ENCODE measurements around the gene CRYBA4.

Gene CRYBA4

DNA sequence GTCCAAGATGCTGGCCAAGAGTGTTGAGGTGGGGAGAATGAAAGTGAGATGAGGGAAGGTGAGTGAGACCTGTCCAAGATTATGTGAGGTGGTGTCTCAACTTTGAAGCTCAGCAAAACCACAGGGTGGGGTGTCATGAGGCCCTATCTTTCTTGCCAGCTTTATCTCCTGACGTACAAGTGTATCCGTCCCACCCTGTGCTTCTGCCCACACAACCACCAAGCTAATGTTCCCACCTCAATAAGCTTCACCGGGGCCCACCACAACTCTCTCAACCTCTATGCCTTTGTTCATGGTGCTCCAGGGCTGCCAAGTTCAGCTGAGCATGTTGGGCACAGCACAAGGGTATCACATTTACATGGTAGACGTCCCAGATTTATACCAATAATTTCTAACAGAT is 24.7 kb upstream of the CRYBA4 start:
- TF ChIP-seq, protein P1, sequence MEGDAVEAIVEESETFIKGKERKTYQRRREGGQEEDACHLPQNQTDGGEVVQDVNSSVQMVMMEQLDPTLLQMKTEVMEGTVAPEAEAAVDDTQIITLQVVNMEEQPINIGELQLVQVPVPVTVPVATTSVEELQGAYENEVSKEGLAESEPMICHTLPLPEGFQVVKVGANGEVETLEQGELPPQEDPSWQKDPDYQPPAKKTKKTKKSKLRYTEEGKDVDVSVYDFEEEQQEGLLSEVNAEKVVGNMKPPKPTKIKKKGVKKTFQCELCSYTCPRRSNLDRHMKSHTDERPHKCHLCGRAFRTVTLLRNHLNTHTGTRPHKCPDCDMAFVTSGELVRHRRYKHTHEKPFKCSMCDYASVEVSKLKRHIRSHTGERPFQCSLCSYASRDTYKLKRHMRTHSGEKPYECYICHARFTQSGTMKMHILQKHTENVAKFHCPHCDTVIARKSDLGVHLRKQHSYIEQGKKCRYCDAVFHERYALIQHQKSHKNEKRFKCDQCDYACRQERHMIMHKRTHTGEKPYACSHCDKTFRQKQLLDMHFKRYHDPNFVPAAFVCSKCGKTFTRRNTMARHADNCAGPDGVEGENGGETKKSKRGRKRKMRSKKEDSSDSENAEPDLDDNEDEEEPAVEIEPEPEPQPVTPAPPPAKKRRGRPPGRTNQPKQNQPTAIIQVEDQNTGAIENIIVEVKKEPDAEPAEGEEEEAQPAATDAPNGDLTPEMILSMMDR (IDR thresholded peaks at IDR 0.05; ENCODE audit: insufficient read depth, missing control alignments) = no peak
- no peak for FAIRE-seq
- no peak for DNase-seq (ENCODE audit: insufficient read length, low spot score)

DNA sequence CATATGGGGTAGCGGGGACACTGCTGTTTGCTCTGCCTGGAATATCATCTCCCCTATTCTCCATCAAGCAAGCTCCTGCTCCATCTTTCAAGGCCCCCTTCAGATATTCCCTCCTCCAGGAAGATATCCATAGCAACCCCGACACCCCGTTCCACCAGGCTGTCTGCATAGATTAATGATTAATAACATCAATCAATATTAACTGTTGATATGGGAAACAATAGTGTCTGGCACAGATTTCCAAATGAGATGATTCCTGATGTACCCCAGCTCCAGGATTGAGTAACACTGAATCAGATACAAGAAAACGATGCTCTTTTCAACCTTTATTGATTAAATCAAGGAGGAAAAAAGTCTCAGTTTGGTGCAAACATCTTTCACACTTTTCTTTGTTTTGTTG is 24.3 kb upstream of the CRYBA4 start:
- DNase-seq (ENCODE audit: insufficient read length, low spot score) = no peak
- TF ChIP-seq, protein P1 (IDR thresholded peaks at IDR 0.05; ENCODE audit: insufficient read depth, missing control alignments) = no peak
- FAIRE-seq = no peak

- TF ChIP-seq, protein P1 (IDR thresholded peaks at IDR 0.05; ENCODE audit: insufficient read depth, missing control alignments) = no peak
- DNase-seq (ENCODE audit: insufficient read length, low spot score) (no peak), FAIRE-seq (no peak)
Observed at GRCh38 chr22:26599505-26599904, 22.3 kb upstream of the CRYBA4 start.

DNA sequence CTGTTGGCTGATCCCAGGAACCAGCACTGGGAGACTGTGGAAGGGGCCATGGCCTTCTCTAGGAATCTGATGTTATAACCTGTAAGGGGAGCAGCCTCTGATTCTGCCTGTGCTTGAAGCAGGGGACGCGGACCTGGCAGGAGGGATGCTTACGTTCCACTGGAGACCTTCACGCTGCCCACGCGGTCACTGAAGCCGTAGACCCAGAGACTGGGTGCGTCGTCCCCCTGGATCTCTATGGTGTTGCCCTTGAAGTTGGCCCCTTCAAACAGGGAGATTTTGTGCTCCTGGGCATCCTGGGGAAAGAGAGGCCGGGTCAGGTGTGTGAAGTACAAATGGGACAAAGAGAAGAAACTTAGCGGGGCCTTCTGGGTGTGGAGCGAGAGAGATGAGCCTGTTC is 20.0 kb upstream of the CRYBA4 start:
- TF ChIP-seq, protein P1 (IDR thresholded peaks at IDR 0.05; ENCODE audit: insufficient read depth, missing control alignments) = no peak
- DNase-seq (ENCODE audit: insufficient read length, low spot score) (no peak), FAIRE-seq (no peak)

DNA sequence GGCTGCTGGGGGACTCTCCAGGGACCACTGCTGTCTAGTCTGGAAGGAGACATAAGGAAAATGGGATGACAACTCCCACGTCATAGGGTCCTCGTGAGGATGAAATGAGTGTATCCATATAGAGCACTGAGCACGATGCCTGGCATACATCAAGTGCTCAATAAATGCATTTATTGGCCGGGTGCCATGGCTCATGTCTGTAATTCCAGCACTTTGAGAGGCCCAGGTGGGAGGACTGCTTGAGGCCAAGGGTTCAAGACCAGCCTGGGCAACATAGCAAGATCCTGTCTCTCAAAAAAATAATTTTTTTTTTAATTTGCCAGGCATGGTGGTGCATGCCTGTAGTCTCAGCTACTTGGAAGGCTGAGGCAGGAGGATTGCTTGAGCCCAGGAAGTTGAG is 19.6 kb upstream of the CRYBA4 start:
- DNase-seq (ENCODE audit: insufficient read length, low spot score) = no peak
- TF ChIP-seq, protein P1 (IDR thresholded peaks at IDR 0.05; ENCODE audit: insufficient read depth, missing control alignments) = no peak
- no peak for FAIRE-seq

GRCh38 chr22:26604368-26604767 is 17.4 kb upstream of the CRYBA4 start:
- no peak for DNase-seq (ENCODE audit: insufficient read length, low spot score)
- no peak for FAIRE-seq
- TF ChIP-seq, protein P1 (IDR thresholded peaks at IDR 0.05; ENCODE audit: insufficient read depth, missing control alignments) = no peak

DNA sequence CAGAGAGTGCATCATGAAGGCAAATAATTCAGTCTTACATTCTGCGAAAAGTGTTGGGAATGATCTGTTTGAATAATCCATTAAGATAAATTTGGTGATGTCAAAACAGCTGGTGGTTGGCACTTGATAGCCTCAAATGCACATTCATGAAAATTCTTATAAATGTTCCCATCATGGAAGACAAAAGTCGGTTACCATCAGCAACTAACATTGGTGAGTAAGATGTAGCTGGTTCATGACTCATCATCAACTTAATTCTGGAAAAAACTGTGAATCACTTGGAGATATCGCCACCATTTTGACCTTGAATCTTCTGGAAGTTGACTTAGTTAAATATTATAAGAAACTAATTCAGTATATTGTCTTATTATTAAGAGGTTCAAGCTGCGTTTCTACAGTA is 15.2 kb upstream of the CRYBA4 start:
- FAIRE-seq (no peak), DNase-seq (ENCODE audit: insufficient read length, low spot score) (no peak)
- TF ChIP-seq, protein P1 (IDR thresholded peaks at IDR 0.05; ENCODE audit: insufficient read depth, missing control alignments) = no peak

All from D721Med (cell line).